Measurements from ENCODE around the gene RPS21. TPM values are rescaled to one million over a fixed set of nuclear protein-coding genes. Genes with fewer than 3 reads are reported as not detected.

The RPS21 gene
- total and polyA plus RNA-seq, 9 of the 15 experiments (the other 6 are each of a cell fraction or from before 2014, with no cell fraction given) = 1,380 to 5,647 (median 3,091) TPM

- TF ChIP-seq MLLT1 (IDR thresholded peaks at IDR 0.05) (no peak), VEZF1 (CRISPR knock-in tag; IDR thresholded peaks at IDR 0.05) (peak; percentile 86), GABPB1 (CRISPR knock-in tag; IDR thresholded peaks at IDR 0.05) (no peak), ELK3 (CRISPR knock-in tag; IDR thresholded peaks at IDR 0.05) (no peak), ZNF212 (CRISPR knock-in tag; IDR thresholded peaks at IDR 0.05) (no peak), FOSL1 (tag; conservative IDR thresholded peaks at IDR 0.05) (no peak), CHD1 (IDR thresholded peaks at IDR 0.05; ENCODE audit: low read length) (peak; percentile 20), TAF1 (IDR thresholded peaks at IDR 0.05; ENCODE audit: control insufficient read depth, extremely low read depth, insufficient read depth, low read length, severe bottlenecking) (peak; percentile 69), CCNT2 (IDR thresholded peaks at IDR 0.05; ENCODE audit: borderline replicate concordance, extremely low read depth, insufficient read length, low read depth, low read length) (peak; percentile 18), RHOXF2B (CRISPR knock-in tag; conservative IDR thresholded peaks at IDR 0.05) (no peak), CHD2 (IDR thresholded peaks at IDR 0.05; ENCODE audit: low read depth, low read length) (no peak), KDM5B (IDR thresholded peaks at IDR 0.05; ENCODE audit: insufficient replicate concordance, low read depth, low read length) (peak; percentile 32), ZNF518B (CRISPR knock-in tag; IDR thresholded peaks at IDR 0.05) (no peak), C11orf30 (IDR thresholded peaks at IDR 0.05; ENCODE audit: low read depth) (no peak), TBP (optimal IDR thresholded peaks at IDR 0.05; ENCODE audit: low read depth, low read length) (peak; percentile 44), ZBTB9 (CRISPR knock-in tag; IDR thresholded peaks at IDR 0.05) (no peak), ARID1B (IDR thresholded peaks at IDR 0.05) (no peak), ZNF124 (CRISPR knock-in tag; IDR thresholded peaks at IDR 0.05) (no peak), ZBTB7A (IDR thresholded peaks at IDR 0.05; ENCODE audit: borderline replicate concordance, control insufficient read depth, low read depth, low read length) (peak; percentile 11; the same call in 1 of the 2 replicates)
Observed at GRCh38 chr20:62367136-62367632, 19.7 kb upstream of the RPS21 start, which contains the start of gene LAMA5 (continued).
